SIG-M5 treated with dmso at 0.1 percent for 504 hours (cell line): ENCODE data around the gene DHCR7.

Experiments used
- DNase-seq: peaks from one replicate; lab custom pipeline; 2025; ENCODE audit not compliant: unreplicated experiment; lab: John Stamatoyannopoulos, UW

The DHCR7 gene

DNA sequence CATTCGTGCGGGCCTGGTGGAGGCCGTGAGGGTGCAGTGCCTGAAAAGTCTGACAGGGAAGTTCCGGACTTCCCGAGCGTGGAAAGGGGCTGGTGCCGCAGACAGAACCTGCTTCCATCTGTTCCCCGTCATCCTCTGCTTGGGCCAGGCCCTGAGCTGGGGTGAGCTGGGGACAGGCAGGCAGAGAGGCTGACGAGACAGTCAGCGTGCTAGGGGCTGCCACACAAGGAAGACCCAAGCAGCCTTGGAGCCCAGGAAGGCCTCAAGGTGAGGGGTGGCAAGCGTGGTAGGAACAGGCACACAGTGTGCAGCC is 30.3 kb upstream of the DHCR7 start:
- DNase-seq, result no peak

DNA sequence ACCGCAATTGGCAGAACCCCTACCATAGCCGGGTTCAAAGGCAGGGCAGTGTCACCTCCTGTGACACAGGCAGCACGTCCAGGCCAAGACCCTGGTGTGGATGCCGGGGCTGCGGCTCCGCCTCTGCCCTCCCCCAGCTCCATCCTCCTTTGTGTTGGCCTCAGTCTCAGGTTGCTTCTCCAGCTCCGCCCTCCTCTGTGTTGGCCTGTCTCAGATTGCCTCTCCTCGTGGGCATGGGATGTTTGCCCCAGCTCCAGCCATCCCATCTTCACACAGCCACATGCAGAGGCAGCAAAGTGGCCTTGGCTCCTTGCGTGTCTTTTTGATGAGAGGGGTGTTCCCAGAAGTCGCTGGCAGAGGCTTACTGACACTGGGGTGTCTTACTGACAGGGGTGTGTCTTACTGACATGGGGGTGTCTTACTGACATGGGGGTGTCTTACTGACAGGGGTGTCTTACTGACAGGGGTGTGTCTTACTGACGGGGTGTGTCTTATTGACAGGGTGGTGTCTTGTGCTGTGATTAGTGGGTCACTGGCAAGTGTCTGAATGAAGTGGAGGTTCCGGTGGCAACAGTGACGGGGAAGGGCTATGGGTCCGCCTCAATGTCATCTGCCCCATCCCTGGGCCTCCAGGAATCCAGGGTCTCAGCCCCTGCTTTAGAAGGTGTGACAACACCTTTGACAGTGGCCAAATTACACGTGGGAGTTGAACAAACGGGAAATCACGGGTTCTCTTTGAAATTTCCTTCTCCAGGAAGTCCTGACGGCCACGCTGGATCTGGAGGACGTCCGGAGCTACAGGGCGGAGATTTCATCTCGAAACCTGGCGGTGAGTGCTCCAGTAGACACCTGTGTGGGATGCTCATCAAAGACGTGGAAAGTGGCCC is 29.7 kb upstream of the DHCR7 start:
- no peak for DNase-seq

DNA sequence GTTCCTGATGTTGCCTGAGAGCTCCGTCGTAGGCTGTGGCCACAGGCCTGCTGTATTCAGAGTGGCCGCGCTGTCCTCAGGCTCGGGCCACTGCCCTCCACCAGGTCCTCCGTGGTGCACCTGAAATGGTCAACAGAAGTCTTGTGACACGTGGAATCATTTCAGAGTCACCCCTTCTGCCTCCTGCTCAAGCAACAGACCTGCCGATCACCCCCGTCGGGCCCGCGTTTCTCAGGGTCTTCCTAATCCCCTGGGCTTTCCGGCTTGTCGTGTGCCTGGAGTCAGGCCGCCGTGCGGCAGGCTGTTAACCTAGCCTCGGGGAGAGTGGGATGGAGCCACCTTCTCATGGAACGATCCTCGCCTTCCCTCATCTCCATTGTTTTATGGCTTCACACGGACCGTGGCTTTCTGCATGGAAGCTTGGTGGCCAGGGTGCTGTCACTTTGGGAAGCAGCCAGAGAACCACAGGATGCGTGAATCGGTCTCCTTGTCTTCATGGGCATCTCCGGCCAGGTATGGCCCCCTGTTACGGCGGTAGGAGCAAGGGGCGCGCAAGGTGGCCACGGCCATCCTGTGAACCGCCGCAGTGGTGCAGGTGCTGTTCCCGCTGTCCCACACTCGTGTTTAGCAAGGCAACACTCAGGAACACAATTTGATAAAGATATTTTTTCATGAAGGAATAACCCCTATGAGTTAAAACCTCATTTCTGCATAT is 28.9 kb upstream of the DHCR7 start:
- DNase-seq, result no peak

DNA sequence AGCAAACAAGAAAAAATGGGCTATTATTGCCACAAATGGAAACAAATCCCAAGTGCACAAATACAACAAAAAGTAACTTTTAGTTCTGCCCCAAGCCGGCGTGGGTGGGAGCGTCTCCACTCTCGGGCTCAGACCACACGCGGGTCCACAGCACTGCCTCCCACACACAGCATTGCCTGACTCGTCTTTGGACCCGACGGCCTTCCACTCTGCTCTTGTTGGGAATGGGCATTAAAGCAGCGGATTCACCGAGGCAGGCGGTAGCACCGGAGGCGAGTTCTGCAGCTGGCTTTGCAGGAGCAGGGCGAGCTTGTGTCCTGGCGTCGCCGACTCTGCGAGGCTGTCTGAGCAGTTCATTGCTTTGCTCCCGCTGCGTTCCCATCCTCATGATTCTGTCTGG is 27.8 kb upstream of the DHCR7 start:
- DNase-seq, result no peak

DNA sequence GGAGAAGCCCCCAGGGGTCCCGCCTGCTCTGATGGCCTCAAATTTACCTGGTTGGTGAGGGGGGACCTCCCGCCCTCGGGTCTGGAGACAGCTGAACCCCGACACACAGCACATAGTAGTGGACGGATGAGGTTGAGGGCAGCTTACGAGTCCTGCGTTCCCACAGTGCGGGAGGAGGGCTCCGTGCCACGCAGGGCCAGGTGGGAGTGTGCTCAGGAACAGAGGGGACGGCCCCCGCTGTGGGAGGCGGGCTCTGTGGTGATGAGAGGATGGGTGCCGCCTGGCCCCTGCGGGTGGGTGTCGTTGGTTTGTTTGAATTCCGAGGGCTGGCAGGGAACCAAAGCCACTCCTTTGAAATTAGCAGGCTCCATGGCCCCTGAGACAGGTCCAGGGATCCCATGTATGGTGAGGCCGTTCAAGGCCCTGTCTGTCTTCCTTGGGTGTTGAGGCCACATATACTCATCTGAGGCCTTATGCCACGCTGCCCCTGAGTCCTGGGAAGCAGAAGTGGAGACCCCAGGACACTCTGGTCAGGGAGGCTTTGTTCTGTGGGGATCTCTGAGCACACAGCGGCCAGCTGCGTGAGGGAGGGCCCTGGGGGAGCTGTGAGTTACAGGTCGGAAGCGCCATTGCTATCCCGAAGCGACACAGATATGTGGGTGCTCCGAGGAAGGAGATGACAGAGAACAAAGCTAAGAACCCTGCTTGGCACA is 26.7 kb upstream of the DHCR7 start:
- DNase-seq, result no peak

DNA sequence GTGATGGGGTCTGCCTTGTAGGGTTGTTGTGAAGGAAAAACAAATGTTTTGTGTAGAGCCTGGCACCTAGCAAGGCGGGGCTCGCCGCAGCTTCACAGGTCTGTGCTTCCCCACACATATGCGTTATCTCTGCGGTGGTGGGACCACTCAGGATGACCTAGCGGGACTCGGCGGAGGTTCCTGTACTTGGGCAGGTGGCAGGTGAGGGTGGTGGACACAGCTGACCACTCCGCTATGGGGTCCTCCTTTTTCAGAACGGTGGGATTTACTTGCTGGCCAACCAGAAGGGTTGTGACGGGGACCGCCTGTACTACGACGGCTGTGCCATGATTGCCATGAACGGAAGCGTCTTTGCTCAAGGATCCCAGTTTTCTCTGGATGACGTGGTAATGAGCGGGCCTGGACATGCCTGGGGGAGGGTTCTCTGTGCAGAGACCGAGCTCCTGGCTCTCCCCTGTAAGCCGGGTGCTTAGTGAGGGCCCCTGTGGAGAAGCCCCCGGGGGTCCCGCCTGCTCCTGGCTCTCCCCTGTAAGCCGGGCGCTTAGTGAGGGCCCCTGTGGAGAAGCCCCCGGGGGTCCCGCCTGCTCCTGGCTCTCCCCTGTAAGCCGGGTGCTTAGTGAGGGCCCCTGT is 26.1 kb upstream of the DHCR7 start:
- no peak for DNase-seq

DNA sequence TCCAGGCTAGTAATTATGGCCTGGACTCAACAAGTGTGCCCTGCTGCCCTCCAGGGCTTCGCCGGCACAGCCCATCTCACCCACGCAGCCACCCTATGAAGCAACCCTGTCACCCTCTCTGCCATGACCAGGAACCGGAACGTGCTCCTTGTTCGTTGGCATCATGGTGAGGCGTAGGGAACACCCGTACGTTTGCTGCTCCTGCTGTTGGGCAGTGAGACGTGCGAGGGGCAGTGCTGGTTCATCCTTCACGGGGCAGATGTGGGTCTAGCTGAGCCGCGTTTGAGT is 25.5 kb upstream of the DHCR7 start:
- DNase-seq, result no peak

DNA sequence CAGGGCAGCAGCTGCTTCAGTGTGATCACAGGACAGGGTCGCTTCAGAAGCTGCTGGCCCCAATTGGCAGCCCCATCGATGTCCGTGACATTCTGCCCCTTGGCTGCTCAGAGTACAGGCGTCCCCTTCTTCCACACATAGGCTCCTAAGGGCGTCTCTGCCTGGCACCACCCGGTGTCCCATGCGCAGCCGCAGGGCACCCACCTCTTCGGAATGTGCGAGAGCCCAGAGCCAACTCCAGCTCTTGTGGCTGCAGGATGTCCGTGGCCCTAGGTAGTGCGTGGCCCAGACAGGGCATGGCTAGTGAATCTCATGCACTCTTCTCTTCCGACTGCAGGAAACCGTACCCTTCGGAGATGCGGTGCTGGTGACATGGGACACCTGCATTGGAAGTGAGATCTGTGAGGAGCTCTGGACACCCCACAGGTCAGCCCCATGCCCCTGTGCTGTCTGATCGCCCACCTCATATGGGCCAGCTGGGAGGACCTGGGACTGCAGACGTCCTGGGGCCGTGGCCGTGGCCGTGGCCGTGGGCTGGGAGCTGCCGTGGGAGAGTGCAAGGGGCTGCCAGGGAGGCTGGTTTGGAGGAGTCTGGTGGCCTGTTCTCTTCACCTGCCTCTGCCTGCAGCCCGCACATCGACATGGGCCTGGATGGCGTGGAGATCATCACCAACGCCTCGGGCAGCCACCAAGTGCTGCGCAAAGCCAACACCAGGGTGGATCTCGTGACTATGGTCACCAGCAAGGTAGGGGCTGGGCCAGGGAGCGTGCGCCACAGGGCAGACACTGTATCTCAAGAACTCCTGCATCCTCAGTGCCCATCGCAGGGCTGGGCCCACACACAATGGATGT is 25.0 kb upstream of the DHCR7 start:
- no peak for DNase-seq

DNA sequence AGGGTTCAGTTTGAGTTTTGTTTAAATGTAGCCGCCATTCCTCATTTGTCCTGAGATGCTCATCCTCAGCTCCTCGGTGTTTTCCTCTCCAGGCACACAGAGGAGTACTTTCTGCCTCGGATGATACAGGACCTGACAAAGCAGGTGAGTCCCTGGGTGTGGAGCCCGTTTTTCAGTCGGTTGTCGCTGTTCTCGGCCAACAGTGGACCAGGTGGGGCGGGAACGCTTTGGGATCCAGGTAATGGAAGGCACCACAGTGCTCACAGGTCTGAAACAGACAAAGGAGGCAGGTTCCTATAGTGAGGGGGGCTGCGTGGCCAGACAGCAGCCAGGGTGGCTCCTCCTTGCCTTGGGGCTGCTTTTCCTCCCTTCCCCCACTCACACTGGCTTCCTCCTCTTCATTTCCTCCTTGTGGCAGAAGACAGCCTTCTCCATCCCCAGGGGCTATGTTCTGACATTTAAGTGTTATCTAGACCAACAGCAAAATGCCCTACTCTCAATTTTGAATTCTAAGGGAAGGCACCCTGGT is 24.2 kb upstream of the DHCR7 start:
- no peak for DNase-seq

DNA sequence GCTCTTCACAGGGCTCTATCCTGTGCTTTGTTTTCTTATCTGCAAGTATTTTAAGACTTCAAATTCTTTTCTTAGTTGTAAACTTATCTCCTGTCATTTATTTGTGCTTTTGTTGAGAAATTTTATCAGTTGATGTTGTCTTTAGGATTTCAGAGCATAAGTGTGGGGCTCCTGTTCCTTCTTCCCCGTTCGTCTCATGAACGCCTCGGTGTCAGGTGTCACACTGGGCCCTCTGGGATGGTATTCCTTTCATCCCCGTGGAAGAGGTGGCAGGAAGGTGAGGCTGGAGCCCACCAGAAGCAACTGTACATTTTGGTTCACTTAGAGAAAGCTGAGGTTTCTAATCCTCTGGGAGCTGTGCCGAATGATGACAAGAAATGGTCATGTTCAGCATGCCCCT is 22.8 kb upstream of the DHCR7 start:
- no peak for DNase-seq

DNA sequence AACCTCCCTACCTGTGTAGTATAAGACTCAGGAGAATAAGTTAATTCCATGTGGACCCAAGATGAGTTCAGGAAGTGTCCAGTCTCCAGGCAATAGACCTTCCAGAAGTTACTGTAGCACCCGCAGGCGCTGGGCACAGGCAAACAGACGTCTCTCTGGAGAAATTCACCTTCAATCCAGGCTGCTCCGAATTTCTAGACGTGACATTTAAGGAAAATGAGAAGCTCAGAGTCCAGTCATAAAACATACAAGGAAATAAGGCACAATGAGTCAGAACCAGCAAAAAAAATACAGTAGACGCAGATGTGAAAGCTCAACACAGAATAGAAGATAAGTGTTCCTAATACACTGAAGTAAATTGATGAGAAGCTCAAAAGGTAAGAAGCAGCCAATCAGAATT is 19.0 kb upstream of the DHCR7 start:
- no peak for DNase-seq

DNA sequence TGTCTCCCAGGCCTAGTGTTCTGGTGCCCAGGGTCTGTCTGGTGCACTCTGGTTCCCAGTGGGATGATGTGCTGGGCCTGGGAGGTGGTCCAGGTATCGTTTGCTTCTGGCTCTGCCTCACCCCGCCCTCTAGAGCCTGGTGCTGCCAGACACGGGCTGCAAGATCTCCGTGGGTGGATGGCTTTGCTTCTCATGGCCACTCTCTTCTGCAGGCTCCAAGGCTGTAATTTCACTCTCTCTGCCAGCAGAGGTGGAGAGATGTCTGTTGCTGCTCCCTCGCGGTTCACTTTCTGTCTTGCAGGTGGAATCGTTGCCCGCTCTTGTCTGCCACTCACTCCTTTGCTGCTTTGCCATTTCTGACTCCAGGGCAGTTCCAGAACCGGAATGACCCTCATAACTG is 18.2 kb upstream of the DHCR7 start:
- DNase-seq, result no peak

DNA sequence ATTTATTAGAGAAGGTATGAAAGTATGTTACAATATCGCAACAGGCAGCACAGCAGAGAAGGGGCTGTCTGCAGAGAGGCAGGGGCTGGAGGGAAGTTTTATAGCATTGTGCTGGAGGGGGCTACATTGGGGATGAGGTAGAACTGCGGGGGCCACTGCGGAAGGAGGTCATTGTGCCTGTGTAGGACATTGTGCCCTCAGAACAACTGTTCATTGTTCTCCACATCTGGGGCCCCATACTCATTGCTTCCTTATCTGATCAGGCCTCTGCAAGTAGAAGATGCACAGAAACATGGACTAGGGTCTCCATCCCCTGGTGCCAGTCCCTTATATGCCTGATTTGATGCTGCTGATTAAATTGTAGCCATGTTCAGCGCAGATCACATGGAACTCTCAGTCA is 16.9 kb upstream of the DHCR7 start:
- DNase-seq, result no peak

DNA sequence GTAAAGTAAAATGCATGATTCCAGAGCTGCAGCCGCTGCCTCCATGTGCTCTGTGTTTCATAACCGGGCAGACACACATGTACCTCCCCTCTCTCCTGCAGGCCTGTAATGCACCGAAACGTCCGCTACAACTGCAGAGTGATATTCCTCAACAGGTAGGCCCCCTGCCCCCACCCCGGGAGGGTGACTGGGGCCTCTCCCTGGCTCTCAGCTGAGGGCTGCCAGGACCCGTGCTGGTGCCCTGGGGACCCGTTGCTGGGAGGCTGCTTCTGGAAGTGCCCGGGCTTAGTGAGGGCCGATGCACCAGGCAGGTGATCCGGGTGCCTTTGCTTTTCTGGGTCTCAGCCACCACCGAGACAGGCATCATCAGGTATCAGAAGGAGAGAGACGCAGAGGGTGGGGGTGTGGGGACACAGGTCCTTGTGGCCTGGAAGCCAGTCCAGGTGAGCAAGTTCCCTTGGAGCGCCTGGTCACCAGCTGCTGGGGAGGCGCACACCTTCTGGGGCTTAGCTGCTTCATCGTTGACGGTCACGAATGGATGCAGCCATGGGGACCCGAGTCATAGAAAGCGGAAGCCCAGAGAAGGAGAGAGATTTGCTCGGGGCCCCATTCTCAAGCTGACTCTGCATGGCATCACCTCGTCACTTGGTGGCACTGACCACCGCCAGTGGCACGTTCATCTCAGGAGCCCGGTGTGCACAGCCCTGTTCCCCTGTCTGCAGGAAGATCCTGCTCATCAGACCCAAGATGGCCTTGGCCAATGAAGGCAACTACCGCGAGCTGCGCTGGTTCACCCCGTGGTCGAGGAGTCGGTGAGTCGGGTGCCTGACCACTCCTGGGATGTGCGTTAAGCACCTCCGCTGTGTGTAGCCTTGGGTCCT is 15.4 kb upstream of the DHCR7 start:
- no peak for DNase-seq

DNA sequence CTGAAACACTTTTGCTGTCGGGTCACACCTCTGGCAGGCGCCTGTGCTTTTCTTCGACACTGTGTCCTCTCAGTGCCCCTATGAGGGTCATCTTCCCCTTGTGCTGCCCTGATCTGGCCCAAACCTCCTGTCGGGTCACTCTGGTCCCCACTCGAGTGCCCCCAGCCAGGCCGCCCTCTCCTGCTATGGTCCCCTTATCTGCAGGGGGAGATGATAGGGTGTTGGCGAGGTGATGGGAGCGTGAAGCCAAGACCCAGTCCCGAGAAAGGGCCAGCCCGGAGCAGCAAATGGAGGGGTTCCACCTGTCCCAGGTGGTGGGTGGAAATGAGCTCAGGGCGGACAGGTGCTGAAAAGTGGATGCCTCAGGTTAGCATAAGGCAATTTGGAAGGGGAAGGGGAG is 14.5 kb upstream of the DHCR7 start:
- no peak for DNase-seq

DNA sequence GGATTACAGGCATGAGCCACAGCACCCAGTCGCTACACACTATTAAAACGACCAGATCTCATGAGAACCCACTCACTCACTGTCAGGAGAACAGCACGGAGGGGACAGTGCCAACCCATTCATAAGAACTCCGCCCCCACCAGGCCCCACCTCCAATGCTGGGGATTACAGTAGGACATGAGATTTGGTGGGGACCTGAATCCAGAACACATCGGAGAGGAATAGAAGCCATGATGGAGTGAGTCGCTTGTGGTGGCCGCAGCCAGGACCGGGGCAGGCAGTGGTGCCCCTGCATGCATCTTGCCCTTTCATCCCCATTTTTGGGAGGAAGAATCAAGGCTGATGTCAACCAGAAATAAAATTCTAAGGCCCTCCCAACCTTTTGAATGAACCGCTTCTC is 13.5 kb upstream of the DHCR7 start:
- no peak for DNase-seq

DNA sequence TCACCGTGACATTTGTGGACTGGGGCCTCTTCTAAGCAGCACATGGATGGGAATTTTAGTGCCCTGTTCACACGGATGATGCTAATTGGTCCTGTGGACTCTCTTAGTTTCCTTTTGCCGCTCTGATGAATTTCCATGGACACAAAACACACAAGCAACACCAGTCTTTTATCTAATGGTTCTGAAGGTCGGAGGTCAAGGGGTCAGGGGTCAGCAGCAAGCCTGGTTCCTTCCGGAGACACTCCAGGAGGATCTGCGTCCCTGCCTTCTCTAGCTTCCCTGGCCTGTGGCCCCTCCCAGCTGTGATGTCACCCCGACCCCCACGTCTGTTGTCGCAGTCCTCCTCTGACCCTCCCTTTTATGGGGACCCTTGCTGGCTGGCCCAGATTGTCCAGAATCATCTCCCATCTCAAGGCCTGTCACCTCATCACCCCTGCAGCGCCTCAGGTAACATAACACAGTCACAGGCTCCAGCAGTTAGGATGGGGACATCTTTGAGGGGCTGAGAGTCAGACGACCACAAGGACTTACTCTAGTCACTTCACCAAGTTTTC is 11.7 kb upstream of the DHCR7 start:
- DNase-seq, result no peak

DNA sequence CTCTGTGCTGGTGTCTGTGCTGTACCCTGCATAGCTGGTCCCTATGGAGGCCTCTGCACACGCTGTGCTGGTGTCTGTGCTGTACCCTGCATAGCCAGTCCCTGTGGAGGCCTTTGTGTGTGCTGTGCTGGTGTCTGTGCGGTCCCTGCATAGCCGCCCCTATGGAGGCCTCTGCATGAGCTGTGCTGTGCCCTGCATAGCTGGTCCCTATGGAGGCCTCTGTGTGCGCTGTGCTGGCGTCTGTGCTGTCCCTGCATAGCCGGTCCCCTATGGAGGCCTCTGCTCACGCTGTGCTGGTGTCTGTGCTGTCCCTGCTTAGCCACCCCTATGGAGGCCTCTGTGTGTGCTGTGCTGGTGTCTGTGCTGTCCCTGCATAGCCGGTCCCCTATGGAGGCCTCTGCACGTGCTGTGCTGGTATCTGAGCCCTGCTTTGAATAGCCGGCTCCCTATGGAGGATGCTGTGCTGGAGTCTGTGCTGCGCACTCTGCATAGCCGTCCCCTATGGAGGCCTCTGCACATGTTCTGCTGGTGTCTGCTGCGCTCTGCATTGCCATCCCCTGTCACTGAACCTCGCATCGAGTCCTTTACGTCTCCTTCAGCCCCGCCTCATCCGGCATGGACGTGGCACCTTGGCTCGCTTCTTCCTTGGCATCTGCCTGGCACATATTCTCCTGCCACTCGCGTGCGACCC is 11.0 kb upstream of the DHCR7 start:
- DNase-seq, result no peak
